ENCODE measurements around the gene DNA2. TPM values are rescaled to one million over a fixed set of nuclear protein-coding genes. Genes with fewer than 3 reads are reported as not detected.
A peak's percentile ranks its signal among the peaks of the same experiment; 100 is the strongest.

The DNA2 gene
- total and polyA plus RNA-seq, 2 of the 13 experiments (the other 11 are each of a cell fraction or from before 2014, with no cell fraction given) = 4.8 to 27.3 TPM

DNA sequence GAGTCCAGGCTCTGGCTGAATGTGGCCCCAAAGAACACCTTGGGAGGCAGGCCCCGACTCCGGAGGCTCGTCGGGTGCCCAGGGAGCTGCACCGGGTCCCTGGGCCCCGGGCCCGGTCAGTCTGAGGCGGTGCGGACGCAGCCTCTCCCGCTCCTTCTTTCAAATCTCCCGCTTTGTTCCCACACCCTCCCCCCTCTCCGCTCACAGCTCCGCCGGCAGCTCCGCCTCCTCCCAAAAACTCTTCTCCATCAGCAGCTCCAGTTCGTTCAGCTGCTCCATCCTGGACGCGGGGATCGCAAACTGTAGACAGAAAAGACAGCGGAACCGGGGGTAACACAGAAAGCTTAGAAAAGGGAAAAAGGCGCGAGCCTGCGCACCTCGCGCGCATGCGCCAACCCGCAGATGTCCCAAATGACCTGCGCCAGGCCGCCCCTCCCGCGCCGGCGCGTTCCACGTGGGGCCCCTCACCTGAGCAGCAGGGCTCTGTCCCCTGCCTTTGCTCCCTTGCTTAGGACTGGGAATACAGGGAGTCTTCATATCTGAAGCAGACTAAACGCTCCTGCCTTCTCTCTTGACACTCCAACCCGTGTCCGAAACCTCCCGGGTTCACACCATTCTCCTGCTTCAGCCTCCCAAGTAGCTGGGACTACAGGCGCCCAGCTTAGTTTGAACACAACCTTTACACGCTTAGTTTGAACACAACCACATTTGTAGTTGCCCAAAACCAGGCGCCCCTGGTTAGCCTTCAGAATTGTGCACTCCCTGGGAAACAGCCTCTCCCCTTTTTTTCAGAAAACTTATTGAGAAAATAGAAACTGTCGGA, at the start of gene DNA2 (continued):
- TF ChIP-seq MAZ (IDR thresholded peaks at IDR 0.05; ENCODE audit: borderline replicate concordance, low read depth, low read length) = 0 out of 2 replicates have a peak, but pooled peaks have one; percentile 42
- no peak; the same call in 1 of the 2 replicates for TF ChIP-seq MAZ (CRISPR knock-in tag; IDR thresholded peaks at IDR 0.05; ENCODE audit: low read depth)
- peak; percentile 84; the same call in 1 of the 2 replicates for TF ChIP-seq ZNF225 (CRISPR knock-in tag; IDR thresholded peaks at IDR 0.05)
- no peak for TF ChIP-seq ZNF790 (CRISPR knock-in tag; IDR thresholded peaks at IDR 0.05; ENCODE audit: borderline replicate concordance)
- no peak for TF ChIP-seq ZNF572 (CRISPR knock-in tag; IDR thresholded peaks at IDR 0.05)
- TF ChIP-seq MAFF (IDR thresholded peaks at IDR 0.05; ENCODE audit: low read depth, low read length) = no peak
- TF ChIP-seq ZNF468 (CRISPR knock-in tag; IDR thresholded peaks at IDR 0.05) = no peak
- no peak for TF ChIP-seq JARID2 (CRISPR knock-in tag; IDR thresholded peaks at IDR 0.05; ENCODE audit: insufficient replicate concordance)
- TF ChIP-seq MIXL1 (CRISPR knock-in tag; IDR thresholded peaks at IDR 0.05) = peak; percentile 53; the same call in 1 of the 2 replicates
- peak; percentile 84; the same call in 1 of the 2 replicates for TF ChIP-seq ZNF564 (CRISPR knock-in tag; IDR thresholded peaks at IDR 0.05)
- TF ChIP-seq, protein P1, sequence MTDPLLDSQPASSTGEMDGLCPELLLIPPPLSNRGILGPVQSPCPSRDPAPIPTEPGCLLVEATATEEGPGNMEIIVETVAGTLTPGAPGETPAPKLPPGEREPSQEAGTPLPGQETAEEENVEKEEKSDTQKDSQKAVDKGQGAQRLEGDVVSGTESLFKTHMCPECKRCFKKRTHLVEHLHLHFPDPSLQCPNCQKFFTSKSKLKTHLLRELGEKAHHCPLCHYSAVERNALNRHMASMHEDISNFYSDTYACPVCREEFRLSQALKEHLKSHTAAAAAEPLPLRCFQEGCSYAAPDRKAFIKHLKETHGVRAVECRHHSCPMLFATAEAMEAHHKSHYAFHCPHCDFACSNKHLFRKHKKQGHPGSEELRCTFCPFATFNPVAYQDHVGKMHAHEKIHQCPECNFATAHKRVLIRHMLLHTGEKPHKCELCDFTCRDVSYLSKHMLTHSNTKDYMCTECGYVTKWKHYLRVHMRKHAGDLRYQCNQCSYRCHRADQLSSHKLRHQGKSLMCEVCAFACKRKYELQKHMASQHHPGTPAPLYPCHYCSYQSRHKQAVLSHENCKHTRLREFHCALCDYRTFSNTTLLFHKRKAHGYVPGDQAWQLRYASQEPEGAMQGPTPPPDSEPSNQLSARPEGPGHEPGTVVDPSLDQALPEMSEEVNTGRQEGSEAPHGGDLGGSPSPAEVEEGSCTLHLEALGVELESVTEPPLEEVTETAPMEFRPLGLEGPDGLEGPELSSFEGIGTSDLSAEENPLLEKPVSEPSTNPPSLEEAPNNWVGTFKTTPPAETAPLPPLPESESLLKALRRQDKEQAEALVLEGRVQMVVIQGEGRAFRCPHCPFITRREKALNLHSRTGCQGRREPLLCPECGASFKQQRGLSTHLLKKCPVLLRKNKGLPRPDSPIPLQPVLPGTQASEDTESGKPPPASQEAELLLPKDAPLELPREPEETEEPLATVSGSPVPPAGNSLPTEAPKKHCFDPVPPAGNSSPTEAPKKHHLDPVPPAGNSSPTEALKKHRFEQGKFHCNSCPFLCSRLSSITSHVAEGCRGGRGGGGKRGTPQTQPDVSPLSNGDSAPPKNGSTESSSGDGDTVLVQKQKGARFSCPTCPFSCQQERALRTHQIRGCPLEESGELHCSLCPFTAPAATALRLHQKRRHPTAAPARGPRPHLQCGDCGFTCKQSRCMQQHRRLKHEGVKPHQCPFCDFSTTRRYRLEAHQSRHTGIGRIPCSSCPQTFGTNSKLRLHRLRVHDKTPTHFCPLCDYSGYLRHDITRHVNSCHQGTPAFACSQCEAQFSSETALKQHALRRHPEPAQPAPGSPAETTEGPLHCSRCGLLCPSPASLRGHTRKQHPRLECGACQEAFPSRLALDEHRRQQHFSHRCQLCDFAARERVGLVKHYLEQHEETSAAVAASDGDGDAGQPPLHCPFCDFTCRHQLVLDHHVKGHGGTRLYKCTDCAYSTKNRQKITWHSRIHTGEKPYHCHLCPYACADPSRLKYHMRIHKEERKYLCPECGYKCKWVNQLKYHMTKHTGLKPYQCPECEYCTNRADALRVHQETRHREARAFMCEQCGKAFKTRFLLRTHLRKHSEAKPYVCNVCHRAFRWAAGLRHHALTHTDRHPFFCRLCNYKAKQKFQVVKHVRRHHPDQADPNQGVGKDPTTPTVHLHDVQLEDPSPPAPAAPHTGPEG (CRISPR knock-in tag; IDR thresholded peaks at IDR 0.05) = no peak
- TF ChIP-seq THYN1 (CRISPR knock-in tag; IDR thresholded peaks at IDR 0.05; ENCODE audit: borderline replicate concordance, low read depth) = no peak
- TF ChIP-seq ZNF329 (CRISPR knock-in tag; IDR thresholded peaks at IDR 0.05; ENCODE audit: low read depth) = no peak
- TF ChIP-seq, protein P2, sequence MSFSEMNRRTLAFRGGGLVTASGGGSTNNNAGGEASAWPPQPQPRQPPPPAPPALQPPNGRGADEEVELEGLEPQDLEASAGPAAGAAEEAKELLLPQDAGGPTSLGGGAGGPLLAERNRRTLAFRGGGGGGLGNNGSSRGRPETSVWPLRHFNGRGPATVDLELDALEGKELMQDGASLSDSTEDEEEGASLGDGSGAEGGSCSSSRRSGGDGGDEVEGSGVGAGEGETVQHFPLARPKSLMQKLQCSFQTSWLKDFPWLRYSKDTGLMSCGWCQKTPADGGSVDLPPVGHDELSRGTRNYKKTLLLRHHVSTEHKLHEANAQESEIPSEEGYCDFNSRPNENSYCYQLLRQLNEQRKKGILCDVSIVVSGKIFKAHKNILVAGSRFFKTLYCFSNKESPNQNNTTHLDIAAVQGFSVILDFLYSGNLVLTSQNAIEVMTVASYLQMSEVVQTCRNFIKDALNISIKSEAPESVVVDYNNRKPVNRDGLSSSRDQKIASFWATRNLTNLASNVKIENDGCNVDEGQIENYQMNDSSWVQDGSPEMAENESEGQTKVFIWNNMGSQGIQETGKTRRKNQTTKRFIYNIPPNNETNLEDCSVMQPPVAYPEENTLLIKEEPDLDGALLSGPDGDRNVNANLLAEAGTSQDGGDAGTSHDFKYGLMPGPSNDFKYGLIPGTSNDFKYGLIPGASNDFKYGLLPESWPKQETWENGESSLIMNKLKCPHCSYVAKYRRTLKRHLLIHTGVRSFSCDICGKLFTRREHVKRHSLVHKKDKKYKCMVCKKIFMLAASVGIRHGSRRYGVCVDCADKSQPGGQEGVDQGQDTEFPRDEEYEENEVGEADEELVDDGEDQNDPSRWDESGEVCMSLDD (CRISPR knock-in tag; IDR thresholded peaks at IDR 0.05; ENCODE audit: borderline replicate concordance) = no peak
- TF ChIP-seq REL (CRISPR knock-in tag; conservative IDR thresholded peaks at IDR 0.05) = no peak; the same call in 1 of the 2 replicates
- no peak for TF ChIP-seq ZNF720 (CRISPR knock-in tag; IDR thresholded peaks at IDR 0.05)
- TF ChIP-seq PHF5A (CRISPR knock-in tag; IDR thresholded peaks at IDR 0.05; ENCODE audit: low read depth, unreplicated experiment) = no peak
- TF ChIP-seq ZNF160 (CRISPR knock-in tag; IDR thresholded peaks at IDR 0.05) = no peak; the same call in 1 of the 2 replicates
- TF ChIP-seq, protein P3, sequence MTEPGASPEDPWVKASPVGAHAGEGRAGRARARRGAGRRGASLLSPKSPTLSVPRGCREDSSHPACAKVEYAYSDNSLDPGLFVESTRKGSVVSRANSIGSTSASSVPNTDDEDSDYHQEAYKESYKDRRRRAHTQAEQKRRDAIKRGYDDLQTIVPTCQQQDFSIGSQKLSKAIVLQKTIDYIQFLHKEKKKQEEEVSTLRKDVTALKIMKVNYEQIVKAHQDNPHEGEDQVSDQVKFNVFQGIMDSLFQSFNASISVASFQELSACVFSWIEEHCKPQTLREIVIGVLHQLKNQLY (CRISPR knock-in tag; IDR thresholded peaks at IDR 0.05) = 0 out of 2 replicates have a peak, but pooled peaks have one; percentile 37
- no peak for TF ChIP-seq ZNF841 (CRISPR knock-in tag; IDR thresholded peaks at IDR 0.05; ENCODE audit: borderline replicate concordance)
- TF ChIP-seq WIZ (CRISPR knock-in tag; IDR thresholded peaks at IDR 0.05) = peak; percentile 61; the same call in 1 of the 2 replicates

Measured in HepG2 (cell line).